Testis (tissue), 2 donors: ENCODE results near the gene CEP131.

Source experiments
- POLR2A ChIP-seq: fragments of 450-650 bp; IDR thresholded peaks from one replicate; pipeline ENCODE4 v1.6.1; 2017; ENCODE audit warnings: antibody characterized with exemption, mild to moderate bottlenecking, moderate library complexity
- TF ChIP-seq, protein P1 (sequence below), 3 experiments: fragments of 450-650 bp in 2 of 3; fragments of 200-600 bp in 1 of 3; sonication (generic) in 1 of 3; IDR thresholded peaks; one replicate each; pipeline ENCODE4 v1.5.1; 2016 to 2019; ENCODE audit warnings: antibody characterized with exemption in 3 of 3, mild to moderate bottlenecking in 2 of 3, moderate library complexity in 1 of 3

DNA sequence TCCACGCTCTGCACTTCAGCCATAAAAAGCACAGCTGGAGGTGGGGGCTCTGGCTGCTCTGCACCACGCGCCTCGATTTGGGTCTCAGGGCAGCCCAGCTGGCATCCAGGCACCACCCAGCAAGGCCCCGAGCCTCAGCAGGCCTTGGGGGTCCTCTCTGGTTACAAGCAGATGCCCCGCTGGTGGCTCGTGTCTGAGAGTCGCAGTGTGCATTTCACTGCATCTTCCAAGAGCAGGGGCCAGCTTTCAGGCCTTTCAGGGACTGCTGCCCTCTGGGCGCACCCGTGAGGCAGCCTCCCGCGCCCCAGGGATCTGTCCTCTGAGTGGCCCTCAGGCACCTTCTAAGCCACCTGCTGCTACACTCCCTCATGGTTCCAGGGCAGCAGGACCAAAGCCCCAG, 41.9 kb upstream of the CEP131 start:
- TF ChIP-seq, protein P1, sequence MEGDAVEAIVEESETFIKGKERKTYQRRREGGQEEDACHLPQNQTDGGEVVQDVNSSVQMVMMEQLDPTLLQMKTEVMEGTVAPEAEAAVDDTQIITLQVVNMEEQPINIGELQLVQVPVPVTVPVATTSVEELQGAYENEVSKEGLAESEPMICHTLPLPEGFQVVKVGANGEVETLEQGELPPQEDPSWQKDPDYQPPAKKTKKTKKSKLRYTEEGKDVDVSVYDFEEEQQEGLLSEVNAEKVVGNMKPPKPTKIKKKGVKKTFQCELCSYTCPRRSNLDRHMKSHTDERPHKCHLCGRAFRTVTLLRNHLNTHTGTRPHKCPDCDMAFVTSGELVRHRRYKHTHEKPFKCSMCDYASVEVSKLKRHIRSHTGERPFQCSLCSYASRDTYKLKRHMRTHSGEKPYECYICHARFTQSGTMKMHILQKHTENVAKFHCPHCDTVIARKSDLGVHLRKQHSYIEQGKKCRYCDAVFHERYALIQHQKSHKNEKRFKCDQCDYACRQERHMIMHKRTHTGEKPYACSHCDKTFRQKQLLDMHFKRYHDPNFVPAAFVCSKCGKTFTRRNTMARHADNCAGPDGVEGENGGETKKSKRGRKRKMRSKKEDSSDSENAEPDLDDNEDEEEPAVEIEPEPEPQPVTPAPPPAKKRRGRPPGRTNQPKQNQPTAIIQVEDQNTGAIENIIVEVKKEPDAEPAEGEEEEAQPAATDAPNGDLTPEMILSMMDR (IDR thresholded peaks at IDR 0.05): no peak
- TF ChIP-seq POLR2A: no peak
